ENCODE data around the gene EPB41L1.

EPB41L1 gene

GRCh38 chr20:36271639-36272546, 117.4 kb downstream of the EPB41L1 start:
- TF ChIP-seq YY1 (IDR thresholded peaks at IDR 0.05; ENCODE audit: low read depth) (no peak), NFIC (IDR thresholded peaks at IDR 0.05) (no peak), CREB1 (IDR thresholded peaks at IDR 0.05; ENCODE audit: low read depth) (no peak), EGR1 (IDR thresholded peaks at IDR 0.05) (no peak), CEBPB (IDR thresholded peaks at IDR 0.05) (no peak), ZBTB7A (IDR thresholded peaks at IDR 0.05; ENCODE audit: low read depth) (no peak), FOXM1 (IDR thresholded peaks at IDR 0.05; ENCODE audit: borderline replicate concordance, low read depth) (no peak), TCF12 (IDR thresholded peaks at IDR 0.05; ENCODE audit: low read depth) (no peak), TAF1 (IDR thresholded peaks at IDR 0.05; ENCODE audit: low read depth) (no peak)
- TF ChIP-seq, protein P1, sequence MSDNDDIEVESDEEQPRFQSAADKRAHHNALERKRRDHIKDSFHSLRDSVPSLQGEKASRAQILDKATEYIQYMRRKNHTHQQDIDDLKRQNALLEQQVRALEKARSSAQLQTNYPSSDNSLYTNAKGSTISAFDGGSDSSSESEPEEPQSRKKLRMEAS (IDR thresholded peaks at IDR 0.05): no peak
- TF ChIP-seq, protein P2, sequence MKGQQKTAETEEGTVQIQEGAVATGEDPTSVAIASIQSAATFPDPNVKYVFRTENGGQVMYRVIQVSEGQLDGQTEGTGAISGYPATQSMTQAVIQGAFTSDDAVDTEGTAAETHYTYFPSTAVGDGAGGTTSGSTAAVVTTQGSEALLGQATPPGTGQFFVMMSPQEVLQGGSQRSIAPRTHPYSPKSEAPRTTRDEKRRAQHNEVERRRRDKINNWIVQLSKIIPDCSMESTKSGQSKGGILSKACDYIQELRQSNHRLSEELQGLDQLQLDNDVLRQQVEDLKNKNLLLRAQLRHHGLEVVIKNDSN (IDR thresholded peaks at IDR 0.05): no peak

- TF ChIP-seq EP300 (IDR thresholded peaks at IDR 0.05; ENCODE audit: borderline replicate concordance): no peak
- no peak for TF ChIP-seq REST (IDR thresholded peaks at IDR 0.05; ENCODE audit: low read depth)
- TF ChIP-seq TCF12 (IDR thresholded peaks at IDR 0.05; ENCODE audit: low read depth): no peak
- no peak for TF ChIP-seq TAF1 (IDR thresholded peaks at IDR 0.05; ENCODE audit: low read depth)
- no peak for TF ChIP-seq RAD21 (IDR thresholded peaks at IDR 0.05; ENCODE audit: low read depth)
- TF ChIP-seq, protein P2 (IDR thresholded peaks at IDR 0.05): no peak
- no peak for TF ChIP-seq NFIC (IDR thresholded peaks at IDR 0.05)
- no peak for TF ChIP-seq TEAD4 (IDR thresholded peaks at IDR 0.05)
- TF ChIP-seq, protein P1 (IDR thresholded peaks at IDR 0.05): no peak
- no peak for TF ChIP-seq FOXM1 (IDR thresholded peaks at IDR 0.05; ENCODE audit: borderline replicate concordance, low read depth)
- TF ChIP-seq ZBTB7A (IDR thresholded peaks at IDR 0.05; ENCODE audit: low read depth): no peak
- TF ChIP-seq CREB1 (IDR thresholded peaks at IDR 0.05; ENCODE audit: low read depth): no peak
- TF ChIP-seq YY1 (IDR thresholded peaks at IDR 0.05; ENCODE audit: low read depth): no peak
- TF ChIP-seq CEBPB (IDR thresholded peaks at IDR 0.05): no peak
- no peak for TF ChIP-seq EGR1 (IDR thresholded peaks at IDR 0.05)
These were observed 118.1 kb downstream of the EPB41L1 start for GRCh38 chr20:36272547-36273220.

- peak; percentile 60 for TF ChIP-seq RAD21 (IDR thresholded peaks at IDR 0.05; ENCODE audit: low read depth)
- TF ChIP-seq EP300 (IDR thresholded peaks at IDR 0.05; ENCODE audit: borderline replicate concordance): no peak
These were observed 119.1 kb downstream of the EPB41L1 start for GRCh38 chr20:36273414-36274180.

DNA sequence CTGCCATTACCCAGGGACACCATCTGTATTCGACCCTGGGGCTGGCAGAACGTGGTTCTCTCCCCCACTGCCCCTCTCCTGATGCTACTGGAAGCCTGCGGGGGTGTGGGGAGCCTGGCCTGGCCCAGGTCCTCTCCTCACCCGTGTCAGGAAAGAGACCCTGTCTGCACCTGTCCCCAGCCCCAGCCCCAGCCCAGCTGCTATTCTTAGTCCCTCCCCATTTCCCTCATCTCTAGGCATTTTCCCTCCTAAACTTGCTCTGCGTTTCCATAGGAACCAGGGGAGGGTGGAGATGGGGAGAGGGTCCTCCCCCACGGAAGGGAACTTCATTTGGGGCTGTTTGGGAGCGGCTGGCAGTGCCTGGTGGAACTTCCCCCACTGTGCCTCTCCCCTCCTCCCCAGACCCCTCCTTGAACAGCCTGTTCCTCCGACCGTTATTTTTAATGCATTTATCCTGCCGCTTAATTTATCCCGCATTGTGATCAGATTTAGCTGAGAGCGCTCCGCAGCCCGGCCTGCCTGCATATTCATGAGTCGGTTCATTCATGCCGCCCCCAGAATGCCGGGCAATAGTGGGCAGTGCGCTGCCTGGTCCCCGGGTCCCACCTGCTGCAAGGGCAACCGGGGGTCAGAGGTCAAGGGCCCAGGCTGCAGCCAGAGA, 119.8 kb downstream of the EPB41L1 start:
- no peak for TF ChIP-seq FOXM1 (IDR thresholded peaks at IDR 0.05; ENCODE audit: borderline replicate concordance, low read depth)
- TF ChIP-seq ZBTB7A (IDR thresholded peaks at IDR 0.05; ENCODE audit: low read depth): no peak
- TF ChIP-seq TEAD4 (IDR thresholded peaks at IDR 0.05): no peak
- TF ChIP-seq TAF1 (IDR thresholded peaks at IDR 0.05; ENCODE audit: low read depth): no peak
- TF ChIP-seq YY1 (IDR thresholded peaks at IDR 0.05; ENCODE audit: low read depth): no peak
- TF ChIP-seq CREB1 (IDR thresholded peaks at IDR 0.05; ENCODE audit: low read depth): no peak
- no peak for TF ChIP-seq EP300 (IDR thresholded peaks at IDR 0.05; ENCODE audit: borderline replicate concordance)
- no peak for TF ChIP-seq EGR1 (IDR thresholded peaks at IDR 0.05)
- TF ChIP-seq RAD21 (IDR thresholded peaks at IDR 0.05; ENCODE audit: low read depth): no peak
- TF ChIP-seq, protein P1 (IDR thresholded peaks at IDR 0.05): no peak
- no peak for TF ChIP-seq CEBPB (IDR thresholded peaks at IDR 0.05)
- TF ChIP-seq REST (IDR thresholded peaks at IDR 0.05; ENCODE audit: low read depth): no peak
- no peak for TF ChIP-seq NFIC (IDR thresholded peaks at IDR 0.05)
- no peak for TF ChIP-seq TCF12 (IDR thresholded peaks at IDR 0.05; ENCODE audit: low read depth)
- TF ChIP-seq, protein P2 (IDR thresholded peaks at IDR 0.05): no peak

All from Ishikawa (cell line).